Measurements from ENCODE around the gene CAMK2D.

The CAMK2D gene

GRCh38 chr4:113503691-113504090 lies 257.8 kb downstream of the CAMK2D start:
- FAIRE-seq, result no peak

GRCh38 chr4:113502906-113503305 lies 258.6 kb downstream of the CAMK2D start:
- no peak for FAIRE-seq

- FAIRE-seq, result no peak
Observed at GRCh38 chr4:113502476-113502875, 259.1 kb downstream of the CAMK2D start.

- FAIRE-seq, result no peak
Observed at GRCh38 chr4:113500424-113500823, 261.1 kb downstream of the CAMK2D start.

- FAIRE-seq, result no peak
Observed at GRCh38 chr4:113499696-113500095, 261.8 kb downstream of the CAMK2D start.

- no peak for FAIRE-seq
Observed at GRCh38 chr4:113499166-113499565, 262.4 kb downstream of the CAMK2D start.

GRCh38 chr4:113497154-113497884 lies 264.2 kb downstream of the CAMK2D start:
- no peak for FAIRE-seq

GRCh38 chr4:113496698-113497097 lies 264.8 kb downstream of the CAMK2D start:
- FAIRE-seq, result no peak

- no peak for FAIRE-seq
Observed at GRCh38 chr4:113495790-113496189, 265.7 kb downstream of the CAMK2D start.

- FAIRE-seq, result no peak
Observed at GRCh38 chr4:113483131-113483530, 278.4 kb downstream of the CAMK2D start.

- FAIRE-seq, result no peak
Observed at GRCh38 chr4:113482325-113482724, 279.2 kb downstream of the CAMK2D start.

GRCh38 chr4:113481820-113482219 lies 279.7 kb downstream of the CAMK2D start:
- FAIRE-seq, result no peak

GRCh38 chr4:113480109-113480508 lies 281.4 kb downstream of the CAMK2D start:
- no peak for FAIRE-seq

- no peak for FAIRE-seq
Observed at GRCh38 chr4:113478032-113478431, 283.5 kb downstream of the CAMK2D start.

GRCh38 chr4:113476800-113477199 lies 284.7 kb downstream of the CAMK2D start:
- FAIRE-seq, result no peak

- FAIRE-seq, result no peak
Observed at GRCh38 chr4:113474017-113474416, 287.5 kb downstream of the CAMK2D start.

- FAIRE-seq, result no peak
Observed at GRCh38 chr4:113472864-113473263, 288.7 kb downstream of the CAMK2D start.

- no peak for FAIRE-seq
Observed at GRCh38 chr4:113471146-113471860, 290.2 kb downstream of the CAMK2D start.

GRCh38 chr4:113469926-113470325 lies 291.6 kb downstream of the CAMK2D start:
- no peak for FAIRE-seq

- no peak for FAIRE-seq
Observed at GRCh38 chr4:113469023-113469390, 292.5 kb downstream of the CAMK2D start.

- no peak for FAIRE-seq
Observed at GRCh38 chr4:113468165-113469022, 293.1 kb downstream of the CAMK2D start.

GRCh38 chr4:113467581-113467980 lies 294.0 kb downstream of the CAMK2D start:
- FAIRE-seq, result no peak

GRCh38 chr4:113462286-113462685 lies 299.3 kb downstream of the CAMK2D start:
- no peak for FAIRE-seq

- no peak for FAIRE-seq
Observed at GRCh38 chr4:113461281-113461680, 300.3 kb downstream of the CAMK2D start.
